Measurements from ENCODE around the gene ZNF718. TPM values are rescaled to one million over a fixed set of nuclear protein-coding genes. Genes with fewer than 3 reads are reported as not detected.

The ZNF718 gene
- total and polyA plus RNA-seq, 4 donors: 1.4 to 27.7 (median 4.3) TPM

DNA sequence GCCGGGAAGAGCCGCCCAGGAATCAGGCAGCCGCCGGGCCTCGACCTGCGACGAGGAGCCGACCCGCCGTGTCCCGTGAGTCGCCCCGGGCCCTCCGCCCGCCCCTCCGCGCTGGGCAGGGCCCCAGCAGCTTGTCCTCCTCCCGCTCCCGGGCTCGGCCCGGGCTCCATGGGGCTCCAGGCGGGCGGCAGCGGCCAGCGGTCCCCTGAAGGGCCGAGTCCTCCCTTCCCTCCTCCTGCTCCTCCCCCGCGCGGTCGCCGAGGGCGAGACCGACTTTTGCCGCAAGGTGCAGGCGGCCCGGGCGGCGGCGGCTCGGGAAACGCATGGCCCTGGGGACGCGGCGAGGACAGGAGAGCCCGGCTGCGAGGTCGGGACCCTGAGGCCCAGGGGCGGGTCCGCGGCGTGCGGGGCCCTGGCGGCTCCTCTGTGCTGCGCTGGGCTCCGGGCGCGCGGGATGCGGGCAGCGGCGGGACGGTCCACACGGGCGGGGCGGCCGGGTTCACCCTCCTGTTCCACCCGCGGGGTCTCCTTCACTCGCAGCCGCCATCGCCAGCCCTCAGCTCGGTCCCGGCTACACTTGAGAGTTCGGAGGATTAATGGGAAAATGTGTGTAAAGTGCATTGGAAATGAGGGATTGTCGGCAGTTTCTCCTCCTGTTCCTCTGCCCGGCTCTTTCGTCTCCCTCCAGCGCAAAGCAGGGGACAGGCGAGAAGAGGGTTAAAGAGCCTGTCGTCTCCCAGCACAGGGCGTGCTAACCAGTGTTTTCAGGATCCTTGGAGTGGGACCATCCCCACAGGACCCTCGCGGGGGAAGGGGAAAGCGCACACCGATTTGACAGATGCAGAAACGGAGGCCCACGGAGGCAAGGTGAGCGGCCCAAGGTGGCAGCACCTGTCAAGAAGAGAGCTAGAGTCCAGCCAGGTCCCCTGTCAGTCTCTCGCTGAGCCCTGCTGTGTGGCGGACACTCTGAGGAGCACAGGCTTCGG, 16.6 kb upstream of the ZNF718 start:
- peak overlapping the region; percentile 7 for H3K4me3 ChIP-seq
- H3K9me3 ChIP-seq (ENCODE audit: control insufficient read depth in 4 of 4, insufficient read depth in 3 of 4, low read length in 3 of 4): peaks cover 0 to 65% (median 3%) of the 10 kb centered on the region in 4 donors
- H3K36me3 ChIP-seq (ENCODE audit: control insufficient read depth in 4 of 4, insufficient read depth in 4 of 4, low read length in 4 of 4): no peaks in the 10 kb centered on the region
- H3K27ac ChIP-seq (ENCODE audit: low read depth in 1 of 2, low read length in 1 of 2): no peak overlapping the region
- TF ChIP-seq, protein P1, sequence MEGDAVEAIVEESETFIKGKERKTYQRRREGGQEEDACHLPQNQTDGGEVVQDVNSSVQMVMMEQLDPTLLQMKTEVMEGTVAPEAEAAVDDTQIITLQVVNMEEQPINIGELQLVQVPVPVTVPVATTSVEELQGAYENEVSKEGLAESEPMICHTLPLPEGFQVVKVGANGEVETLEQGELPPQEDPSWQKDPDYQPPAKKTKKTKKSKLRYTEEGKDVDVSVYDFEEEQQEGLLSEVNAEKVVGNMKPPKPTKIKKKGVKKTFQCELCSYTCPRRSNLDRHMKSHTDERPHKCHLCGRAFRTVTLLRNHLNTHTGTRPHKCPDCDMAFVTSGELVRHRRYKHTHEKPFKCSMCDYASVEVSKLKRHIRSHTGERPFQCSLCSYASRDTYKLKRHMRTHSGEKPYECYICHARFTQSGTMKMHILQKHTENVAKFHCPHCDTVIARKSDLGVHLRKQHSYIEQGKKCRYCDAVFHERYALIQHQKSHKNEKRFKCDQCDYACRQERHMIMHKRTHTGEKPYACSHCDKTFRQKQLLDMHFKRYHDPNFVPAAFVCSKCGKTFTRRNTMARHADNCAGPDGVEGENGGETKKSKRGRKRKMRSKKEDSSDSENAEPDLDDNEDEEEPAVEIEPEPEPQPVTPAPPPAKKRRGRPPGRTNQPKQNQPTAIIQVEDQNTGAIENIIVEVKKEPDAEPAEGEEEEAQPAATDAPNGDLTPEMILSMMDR (IDR thresholded peaks at IDR 0.05; ENCODE audit: control extremely low read depth, extremely low read depth): no peak
- ATAC-seq (ENCODE audit: insufficient read depth, low FRiP score): no peak
- peaks cover 16 to 43% (median 36%) of the 10 kb centered on the region in 3 donors for H3K27me3 ChIP-seq (ENCODE audit: control insufficient read depth in 3 of 3, insufficient read depth in 3 of 3, low read length in 2 of 3)
- peaks cover 0 to 8% (median 0%) of the 10 kb centered on the region in 5 donors for H3K4me1 ChIP-seq (ENCODE audit: control insufficient read depth in 5 of 5, insufficient read depth in 5 of 5, low read length in 5 of 5)
- WGBS, 2 donors: 7 to 14% methylated on average over 58 to 91 of the region's 91 CpGs
- H3K9ac ChIP-seq (ENCODE audit: insufficient read depth in 1 of 2, low read length in 2 of 2): no peak overlapping the region
- no peak for DNase-seq

DNA sequence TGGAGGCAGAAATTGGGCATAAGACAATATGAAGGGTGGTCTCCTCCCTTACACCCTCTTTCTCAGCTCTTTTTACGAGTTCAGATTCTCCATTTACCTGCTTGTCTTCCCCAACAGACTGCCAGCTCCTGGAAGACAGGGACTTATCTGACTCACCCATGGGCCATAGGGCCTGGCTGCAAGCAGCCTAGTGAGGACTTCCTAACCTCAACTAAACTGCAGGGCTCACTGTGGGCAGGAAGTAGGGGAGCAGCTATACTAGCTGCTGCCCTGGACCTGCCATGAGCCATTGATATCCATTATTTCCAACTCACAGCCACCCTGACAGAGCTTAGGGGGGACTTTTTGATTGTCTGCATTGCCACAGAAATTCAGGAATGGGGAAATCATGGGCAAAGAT, 11.5 kb upstream of the ZNF718 start:
- Histone ChIP-seq H3K4me1 (ENCODE audit: control insufficient read depth in 5 of 5, insufficient read depth in 5 of 5, low read length in 5 of 5) (peaks cover 0 to under 1% (median 0%) of the 10 kb centered on the region in 5 donors), H3K36me3 (ENCODE audit: control insufficient read depth in 4 of 4, insufficient read depth in 4 of 4, low read length in 4 of 4) (no peaks in the 10 kb centered on the region), H3K9ac (ENCODE audit: insufficient read depth in 1 of 2, low read length in 2 of 2) (no peak overlapping the region), H3K27ac (ENCODE audit: low read depth in 1 of 2, low read length in 1 of 2) (no peak overlapping the region), H3K27me3 (ENCODE audit: control insufficient read depth in 3 of 3, insufficient read depth in 3 of 3, low read length in 2 of 3) (peaks cover 9 to 29% (median 20%) of the 10 kb centered on the region in 3 donors), H3K4me3 (no peak overlapping the region), H3K9me3 (ENCODE audit: control insufficient read depth in 4 of 4, insufficient read depth in 3 of 4, low read length in 3 of 4) (peaks cover 0 to 47% (median 0%) of the 10 kb centered on the region in 4 donors)
- TF ChIP-seq, protein P1 (IDR thresholded peaks at IDR 0.05; ENCODE audit: control extremely low read depth, extremely low read depth): no peak
- ATAC-seq (ENCODE audit: insufficient read depth, low FRiP score) (no peak), DNase-seq (no peak)
- WGBS, 2 donors: 69 to 100% methylated on average over 1 of the region's 1 CpG

DNA sequence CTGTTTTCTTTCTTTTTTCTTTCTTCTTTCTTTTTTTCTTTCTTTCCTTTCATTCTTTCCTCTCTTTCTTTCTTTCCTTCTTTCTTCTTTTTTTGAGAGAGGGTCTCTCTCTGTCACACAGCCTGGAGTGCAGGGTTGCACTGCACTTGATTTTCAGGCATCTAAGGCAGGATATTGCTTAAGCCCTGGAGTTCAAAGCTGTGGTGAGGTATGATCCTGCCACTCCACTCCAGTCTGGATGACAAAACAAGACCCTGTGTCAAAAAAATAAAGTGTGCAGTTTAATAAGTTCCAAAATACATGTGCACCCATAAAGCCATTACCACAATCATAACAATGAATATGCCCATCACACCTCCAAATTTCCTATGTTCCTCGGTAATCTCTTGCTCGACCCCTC, 10.6 kb upstream of the ZNF718 start:
- H3K9ac ChIP-seq (ENCODE audit: insufficient read depth in 1 of 2, low read length in 2 of 2): no peak overlapping the region
- TF ChIP-seq, protein P1 (IDR thresholded peaks at IDR 0.05; ENCODE audit: control extremely low read depth, extremely low read depth): no peak
- H3K9me3 ChIP-seq (ENCODE audit: control insufficient read depth in 4 of 4, insufficient read depth in 3 of 4, low read length in 3 of 4): peaks cover 0 to 38% (median 0%) of the 10 kb centered on the region in 4 donors

More for the DNA sequence above, 10.6 kb upstream of the ZNF718 start:
- Histone ChIP-seq H3K4me3 (no peak overlapping the region), H3K4me1 (ENCODE audit: control insufficient read depth in 5 of 5, insufficient read depth in 5 of 5, low read length in 5 of 5) (no peaks in the 10 kb centered on the region), H3K36me3 (ENCODE audit: control insufficient read depth in 4 of 4, insufficient read depth in 4 of 4, low read length in 4 of 4) (no peaks in the 10 kb centered on the region), H3K27me3 (ENCODE audit: control insufficient read depth in 3 of 3, insufficient read depth in 3 of 3, low read length in 2 of 3) (peaks cover 9 to 19% (median 10%) of the 10 kb centered on the region in 3 donors), H3K27ac (ENCODE audit: low read depth in 1 of 2, low read length in 1 of 2) (no peak overlapping the region)
- 84 to 85% methylated on average over 2 of the region's 2 CpGs for WGBS, 2 donors
- no peak for DNase-seq
- no peak for ATAC-seq (ENCODE audit: insufficient read depth, low FRiP score)
